A549 (cell line): Measurements from ENCODE around the gene UVSSA. TPM values are rescaled to one million over a fixed set of nuclear protein-coding genes. Genes with fewer than 3 reads are reported as not detected.
"Not testable (repeated sequence)": the region's sequence is repeated elsewhere in the genome, so short reads cannot be mapped to it uniquely, and the experiment has no call there.

Experiments used
- ATAC-seq, 2 experiments: fragments of 200-7000 bp in 1 of 2; fragments of >200 bp in 1 of 2; cut with Nextera tagmentation in 1 of 2; cut with Tn5 transposase in 1 of 2; 3 replicates each; pipeline versions ENCODE4 v1.8.0 to v1.9.1; 2018 to 2020; ENCODE audit warnings: mild to moderate bottlenecking in 1 of 2, moderate library complexity in 1 of 2
- CTCF ChIA-PET: fragments of 300-600 bp; sonication (Branson Sonifier 250); formaldehyde crosslinking; extraction: SDS; loops from one replicate; lab custom pipeline; 2021; ENCODE audit warnings: antibody characterized with exemption, inconsistent platforms; lab: Yijun Ruan, JAX
- POLR2A ChIA-PET: fragments of 350-600 bp; formaldehyde crosslinking; extraction: SDS; loops from one replicate; lab custom pipeline; 2021; ENCODE audit warnings: antibody characterized with exemption, inconsistent platforms; lab: Yijun Ruan, JAX
- DNase-seq, 2 experiments: peaks; one replicate each; pipeline versions ENCODE4 v3.0.0 to v3.0.0-alpha.2; 2011 to 2016; ENCODE audit warnings: low read depth in 1 of 2, low spot score in 1 of 2
- FAIRE-seq: peaks from 2 replicates; lab custom pipeline; 2011; peaks lifted over from hg19 to GRCh38; lab: Jason Lieb, UNC
- H3K27ac ChIP-seq, 2 experiments: fragments of >200 bp; sonication (Bioruptor Twin); formaldehyde crosslinking; 3 replicates each; pipeline ENCODE4 v1.5.1; 2016 to 2017
- H3K4me1 ChIP-seq: fragments of >200 bp; sonication (Bioruptor Twin); formaldehyde crosslinking; 3 replicates; pipeline ENCODE4 v1.6.1; 2016
- H3K4me2 ChIP-seq: fragments of >200 bp; sonication (Bioruptor Twin); formaldehyde crosslinking; 3 replicates; pipeline ENCODE4 v1.6.1; 2016
- H3K4me3 ChIP-seq: fragments of >200 bp; sonication (Bioruptor Twin); formaldehyde crosslinking; 3 replicates; pipeline ENCODE4 v1.5.1; 2016
- H3K9me3 ChIP-seq: fragments of >200 bp; sonication (Bioruptor Twin); formaldehyde crosslinking; 3 replicates; pipeline ENCODE4 v1.6.1; 2016
- BCL3 ChIP-seq: fragments of >200 bp; sonication (Bioruptor Twin); formaldehyde crosslinking; IDR thresholded peaks from 3 replicates; pipeline ENCODE4 v1.6.1; 2016
- CEBPB ChIP-seq, 2 experiments: fragments of >200 bp in 1 of 2; sonication (Bioruptor Twin) in 1 of 2; formaldehyde crosslinking in 1 of 2; IDR thresholded peaks; 2 replicates each; pipeline ENCODE4 v1.6.1; 2012 to 2016
- HES2 ChIP-seq: fragments of >200 bp; sonication (Bioruptor Twin); formaldehyde crosslinking; IDR thresholded peaks from 2 replicates; pipeline ENCODE4 v1.6.1; 2016
- KDM1A ChIP-seq: fragments of 200-600 bp; sonication (generic); IDR thresholded peaks from 2 replicates; pipeline ENCODE4 v1.6.1; 2016; ENCODE audit warnings: low read depth, mild to moderate bottlenecking
- NFE2L2 ChIP-seq: fragments of 150-350 bp; conservative IDR thresholded peaks from 2 replicates; pipeline ENCODE4 v1.6.1; 2014; ENCODE audit warnings: low read length
- PHF8 ChIP-seq: fragments of 200-600 bp; sonication (generic); IDR thresholded peaks from 2 replicates; pipeline ENCODE4 v1.6.1; 2016; ENCODE audit warnings: low read depth, mild to moderate bottlenecking, antibody characterized with exemption, moderate library complexity, borderline replicate concordance
- POLR2A ChIP-seq: IDR thresholded peaks from 2 replicates; pipeline ENCODE4 v1.6.1; 2012; ENCODE audit warnings: mild to moderate bottlenecking, low read length
- RARB ChIP-seq: fragments of 250-450 bp; sonication (Bioruptor Pico); IDR thresholded peaks from 2 replicates; pipeline ENCODE4 v1.8.0; 2021; ENCODE audit warnings: mild to moderate bottlenecking, moderate library complexity
- RNF2 ChIP-seq: fragments of 200-600 bp; sonication (generic); IDR thresholded peaks from 2 replicates; pipeline ENCODE4 v1.6.1; 2016; ENCODE audit warnings: low read depth, mild to moderate bottlenecking, antibody characterized with exemption, moderate library complexity, borderline replicate concordance
- SREBF2 ChIP-seq: fragments of 450-650 bp; IDR thresholded peaks from 2 replicates; pipeline ENCODE4 v1.6.1; 2014; ENCODE audit warnings: mild to moderate bottlenecking, moderate library complexity
- USF2 ChIP-seq: fragments of 450-650 bp; IDR thresholded peaks from 2 replicates; pipeline ENCODE4 v1.6.1; 2014; ENCODE audit warnings: antibody characterized with exemption
- ZFP36 ChIP-seq: fragments of 450-650 bp; IDR thresholded peaks from 2 replicates; pipeline ENCODE4 v1.6.1; 2014; ENCODE audit warnings: borderline replicate concordance; ENCODE audit not compliant: partially characterized antibody
- WGBS: methylation state at CpG from one replicate; pipeline ENCODE4 v1.1.6; 2017; ENCODE audit errors: missing lambda C conversion rate; 5-methylcytosine and 5-hydroxymethylcytosine counted together
- polyA plus RNA-seq, 4 experiments: library from polyadenylated mRNA; depleted of rRNA in 3 of 4; stranded (reverse); fragments of >200 nt; fragmentation: RNase III in 1 of 4; extraction: RNeasy Plus Mini Kit Qiagen cat#74134 plus additional on column Dnase treatment in 1 of 4; gene quantifications; 2 replicates in 3 of 4; 3 replicates in 1 of 4; pipeline ENCODE4 v1.2.3, GENCODE V29; 2011 to 2017

The UVSSA gene
- polyA plus RNA-seq, 2 of the 4 experiments (the other 2 are of a cell fraction) = 4.5 to 6.9 TPM

GRCh38 chr4:1330761-1331590, 16.0 kb upstream of the UVSSA start:
- POLR2A ChIA-PET = no interaction called here
- 87% methylated on average over 26 of the region's 34 CpGs for WGBS
- Histone ChIP-seq H3K27ac (no peak overlapping the region), H3K9me3 (no peaks in the 10 kb centered on the region), H3K4me2 (no peak overlapping the region), H3K4me3 (no peak overlapping the region), H3K4me1 (no peaks in the 10 kb centered on the region)
- ATAC-seq = no peak
- CTCF ChIA-PET = no interaction called here
- FAIRE-seq = no peak
- no peak for DNase-seq
- no peak for TF ChIP-seq POLR2A

- DNase-seq (no peak), FAIRE-seq (no peak), ATAC-seq (no peak; a peak in 1 of 6 replicates)
- H3K4me2 ChIP-seq = no peak overlapping the region
- TF ChIP-seq KDM1A (no peak), BCL3 (no peak), USF2 (no peak), RNF2 (no peak), RARB (CRISPR knock-in tag) (no peak), HES2 (no peak)
- H3K9me3 ChIP-seq = no peaks in the 10 kb centered on the region
- no peaks in the 10 kb centered on the region for H3K4me1 ChIP-seq
- POLR2A ChIA-PET = interaction anchor here (0.5 to 0.9 kb wide), 2 partner anchors 9 to 42 kb away, joined by 4 to 5 read pairs; partner anchors contain the start of gene MAEA
- CTCF ChIA-PET = interaction anchor here (0.8 to 0.9 kb wide), 2 partner anchors 13 to 201 kb away, joined by 4 read pairs; no protein-coding TSS in a partner anchor
- no peak overlapping the region for H3K4me3 ChIP-seq
- no peak overlapping the region for H3K27ac ChIP-seq
- 90% methylated on average over 14 of the region's 21 CpGs for WGBS
Measured at GRCh38 chr4:1331591-1332353, 15.2 kb upstream of the UVSSA start.

DNA sequence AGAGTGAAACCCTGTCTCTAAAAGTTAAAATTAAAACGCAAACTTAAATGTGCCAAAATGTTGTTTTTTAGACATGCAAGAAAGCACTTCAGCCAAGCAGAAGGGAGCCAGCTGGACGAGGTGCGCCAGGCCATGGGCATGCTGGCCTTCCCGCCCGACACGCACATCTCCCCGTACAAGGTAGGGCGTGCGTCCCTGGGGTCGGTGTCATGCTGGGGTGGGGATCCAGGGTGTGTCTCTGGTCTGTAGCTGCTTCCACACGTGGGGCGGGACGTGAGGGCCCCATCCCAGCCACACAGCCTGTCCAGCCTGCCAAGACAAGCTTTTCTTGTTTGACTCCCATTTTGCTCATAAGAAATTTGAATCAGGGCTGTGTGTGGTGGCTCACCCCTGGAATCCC, 14.3 kb upstream of the UVSSA start:
- H3K4me1 ChIP-seq = no peaks in the 10 kb centered on the region
- no peak for FAIRE-seq
- H3K27ac ChIP-seq = no peak overlapping the region
- H3K4me2 ChIP-seq = no peak overlapping the region
- no peak overlapping the region for H3K4me3 ChIP-seq
- ChIA-PET POLR2A (interaction anchor here (0.9 kb wide), 1 partner anchor 43 kb away, joined by 4 read pairs; the partner anchor contains the start of gene MAEA), CTCF (interaction anchor here (0.8 to 0.9 kb wide), 3 partner anchors 14 to 202 kb away, joined by 3 to 4 read pairs (median 4); no protein-coding TSS in a partner anchor)
- no peaks in the 10 kb centered on the region for H3K9me3 ChIP-seq
- TF ChIP-seq NFE2L2 (no peak), CEBPB (IDR thresholded peaks at IDR 0.05) (no peak), SREBF2 (no peak)
- no peak for ATAC-seq
- 93% methylated on average over 11 of the region's 13 CpGs for WGBS
- DNase-seq = no peak

GRCh38 chr4:1333256-1333655, 13.8 kb upstream of the UVSSA start:
- CTCF ChIA-PET = interaction anchor here (0.8 to 0.9 kb wide), 2 partner anchors 15 to 65 kb away, joined by 3 to 4 read pairs; no protein-coding TSS in a partner anchor
- DNase-seq (no peak), ATAC-seq (no peak), FAIRE-seq (no peak)
- Histone ChIP-seq H3K27ac (no peak overlapping the region), H3K9me3 (no peaks in the 10 kb centered on the region), H3K4me3 (no peak overlapping the region), H3K4me2 (no peak overlapping the region), H3K4me1 (no peaks in the 10 kb centered on the region)
- 88% methylated on average over 8 of the region's 8 CpGs for WGBS
- TF ChIP-seq CEBPB (IDR thresholded peaks at IDR 0.05) = no peak
- no peak for TF ChIP-seq PHF8
- no peak for TF ChIP-seq ZFP36
- POLR2A ChIA-PET = no interaction called here

DNA sequence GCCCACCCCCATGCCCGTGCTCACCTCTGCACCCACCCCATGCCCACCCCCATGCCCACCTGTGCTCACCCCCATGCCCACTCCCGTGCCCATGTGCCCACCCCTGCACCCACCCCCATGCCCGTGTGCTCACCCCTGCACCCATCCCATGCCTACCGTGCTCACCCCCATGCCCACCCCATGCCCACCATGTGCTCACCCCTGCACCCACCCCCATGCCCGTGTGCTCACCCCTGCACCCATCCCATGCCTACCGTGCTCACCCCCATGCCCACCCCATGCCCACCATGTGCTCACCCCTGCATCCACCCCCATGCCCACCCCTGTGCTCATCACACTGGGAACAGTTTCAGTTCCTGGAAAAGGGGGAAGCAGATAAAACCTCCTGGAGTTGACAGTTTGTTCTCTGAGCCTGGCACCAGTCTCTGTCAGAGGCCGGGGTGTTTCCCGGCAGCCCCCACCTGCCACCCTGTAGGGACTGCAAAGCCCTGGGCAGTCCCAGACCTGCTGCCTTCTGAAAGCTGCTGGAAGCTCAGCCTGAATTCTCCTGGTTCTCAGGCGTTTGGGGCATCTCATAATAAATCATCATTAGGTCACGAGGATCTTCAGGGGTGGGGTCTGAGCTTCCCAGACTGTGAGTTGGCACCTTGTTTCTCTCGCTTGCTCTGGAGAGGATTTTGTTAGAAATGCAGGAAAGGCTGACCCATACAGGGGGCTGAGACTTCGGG, 13.0 kb upstream of the UVSSA start:
- H3K4me1 ChIP-seq, H3K4me2 ChIP-seq, DNase-seq, H3K27ac ChIP-seq, ATAC-seq, H3K4me3 ChIP-seq, POLR2A ChIA-PET, CTCF ChIA-PET, FAIRE-seq, H3K9me3 ChIP-seq: not testable (repeated sequence)
- WGBS = 80% methylated on average over 1 of the region's 12 CpGs
